Measurements from ENCODE around the gene DCLK1. TPM values are rescaled to one million over a fixed set of nuclear protein-coding genes. Genes with fewer than 3 reads are reported as not detected.

The DCLK1 gene
- total RNA-seq, 1 experiment from 2014 or later = not detected

DNA sequence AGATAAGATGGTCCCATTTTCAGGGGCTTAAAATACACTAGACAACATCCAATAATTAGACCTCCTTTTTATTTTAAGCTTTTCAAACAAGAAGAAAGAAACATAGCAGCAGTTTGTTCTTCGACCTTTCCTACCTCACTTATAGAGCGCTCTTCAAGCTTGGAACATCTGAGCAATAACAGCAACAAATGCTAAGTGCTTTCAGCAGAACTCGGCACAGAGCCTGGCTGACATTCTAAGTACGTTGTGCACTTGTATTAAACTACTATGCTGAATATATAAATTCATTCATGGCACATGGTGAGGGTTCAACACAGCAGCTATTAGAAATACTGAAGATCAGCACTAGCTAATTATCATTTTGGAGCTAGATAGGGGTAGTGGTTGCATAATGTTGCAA is 398.6 kb downstream of the DCLK1 start:
- in situ Hi-C loops (cut with HindIII; ENCODE audit: low pct_unique_long_range_greater_than_20kb, low sequenced_read_pairs) (no loop called here), intact Hi-C loops (cut with micrococcal nuclease; ENCODE audit: unreplicated experiment) (no loop called here)
- CTCF ChIA-PET = no interaction called here
- POLR2A ChIA-PET = no interaction called here
- TF ChIP-seq SIN3A (IDR thresholded peaks at IDR 0.05; ENCODE audit: borderline replicate concordance, insufficient read depth, low read depth, low read length) (no peak), CTCF (IDR thresholded peaks at IDR 0.05) (no peak)
- Histone ChIP-seq H3K27ac (ENCODE audit: low read length) (no peak overlapping the region), H3K9me3 (ENCODE audit: control insufficient read depth, insufficient read depth, low read depth, low read length) (no peaks in the 10 kb centered on the region), H3K36me3 (ENCODE audit: control insufficient read depth, insufficient read depth, low read length) (no peaks in the 10 kb centered on the region), H3K4me1 (ENCODE audit: control insufficient read depth, insufficient read depth, low read length) (no peaks in the 10 kb centered on the region), H3K27me3 (ENCODE audit: control insufficient read depth, insufficient read depth, low read length) (no peaks in the 10 kb centered on the region), H3K4me3 (ENCODE audit: low read depth in 2 of 2, low read length in 2 of 2) (no peak overlapping the region)
- BruUV-seq (replicated peaks) = no TSS peak
- no peak for ATAC-seq
- DNase-seq (ENCODE audit: low read depth, low spot score) = no peak

DNA sequence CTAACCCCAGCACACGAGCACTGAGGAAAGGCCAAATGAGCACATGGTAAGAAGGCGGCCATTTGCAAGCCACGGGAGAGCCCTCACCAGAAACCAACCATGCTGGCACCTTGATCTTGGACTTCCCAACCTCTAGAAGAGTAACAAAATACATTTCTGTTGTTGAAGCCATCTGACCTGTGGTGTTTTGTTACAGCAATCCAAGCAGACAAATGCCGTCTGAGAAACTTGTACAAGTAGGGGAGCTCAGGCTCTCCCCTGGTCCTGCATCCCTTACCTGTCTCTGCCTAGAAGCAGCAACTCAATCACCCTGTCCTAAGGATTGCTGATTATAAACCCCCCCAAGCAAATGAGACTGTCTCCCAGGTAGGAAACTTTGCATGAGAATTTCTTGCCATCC is 399.7 kb downstream of the DCLK1 start:
- POLR2A ChIA-PET = no interaction called here
- no peak for DNase-seq (ENCODE audit: low read depth, low spot score)
- Histone ChIP-seq H3K4me1 (ENCODE audit: control insufficient read depth, insufficient read depth, low read length) (no peaks in the 10 kb centered on the region), H3K27ac (ENCODE audit: low read length) (no peak overlapping the region), H3K27me3 (ENCODE audit: control insufficient read depth, insufficient read depth, low read length) (no peaks in the 10 kb centered on the region), H3K9me3 (ENCODE audit: control insufficient read depth, insufficient read depth, low read depth, low read length) (no peaks in the 10 kb centered on the region), H3K36me3 (ENCODE audit: control insufficient read depth, insufficient read depth, low read length) (no peaks in the 10 kb centered on the region), H3K4me3 (ENCODE audit: low read depth in 2 of 2, low read length in 2 of 2) (no peak overlapping the region)
- TF ChIP-seq POLR2AphosphoS5 (IDR thresholded peaks at IDR 0.05; ENCODE audit: low read depth, low read length) (no peak), SIN3A (IDR thresholded peaks at IDR 0.05; ENCODE audit: borderline replicate concordance, insufficient read depth, low read depth, low read length) (no peak), CTCF (IDR thresholded peaks at IDR 0.05) (no peak), REST (IDR thresholded peaks at IDR 0.05; ENCODE audit: insufficient read depth in 1 of 2, low read depth in 2 of 2, low read length in 1 of 2) (no peak), TCF7L2 (IDR thresholded peaks at IDR 0.05; ENCODE audit: low read depth, low read length) (no peak)
- no TSS peak for BruUV-seq (replicated peaks)
- CTCF ChIA-PET = no interaction called here
- intact Hi-C loops (cut with micrococcal nuclease; ENCODE audit: unreplicated experiment) = no loop called here
- ATAC-seq = no peak
- in situ Hi-C loops (cut with HindIII; ENCODE audit: low pct_unique_long_range_greater_than_20kb, low sequenced_read_pairs) = no loop called here
